Thoracic aorta (tissue), 2 donors: ENCODE results near the gene CDS2. TPM values are rescaled to one million over a fixed set of nuclear protein-coding genes. Genes with fewer than 3 reads are reported as not detected.

Source experiments
- ATAC-seq: fragments of 150-250 bp; one replicate; pipeline ENCODE4 v1.8.0; 2017; ENCODE audit warnings: low read depth; ENCODE audit not compliant: insufficient number of reproducible peaks, low FRiP score
- DNase-seq: peaks from one replicate; pipeline ENCODE4 v3.0.0-alpha.2; 2020; ENCODE audit warnings: low spot score
- H3K27ac ChIP-seq, 2 donors: fragments of 200-600 bp; sonication (generic); 1 replicate in 1 of 2; 2 replicates in 1 of 2; pipeline ENCODE4 v1.5.1; 2016; ENCODE audit warnings: mild to moderate bottlenecking in 2 of 2, moderate library complexity in 2 of 2
- H3K27me3 ChIP-seq: fragments of 200-600 bp; sonication (generic); replicated peaks from 2 replicates; pipeline ENCODE4 v1.6.0; 2016; ENCODE audit warnings: mild to moderate bottlenecking; ENCODE audit not compliant: insufficient read depth
- H3K36me3 ChIP-seq: fragments of 200-600 bp; sonication (generic); one replicate; pipeline ENCODE4 v1.5.1; 2016
- H3K4me1 ChIP-seq, 2 donors: fragments of 200-600 bp; sonication (generic); 1 replicate in 1 of 2; 2 replicates in 1 of 2; pipeline versions ENCODE4 v1.5.1 to v1.6.0; 2016; ENCODE audit warnings: low read depth in 2 of 2, mild to moderate bottlenecking in 1 of 2; ENCODE audit not compliant: control insufficient read depth in 1 of 2
- H3K4me3 ChIP-seq: fragments of 200-600 bp; sonication (generic); 2 replicates; pipeline ENCODE4 v1.5.1; 2016; ENCODE audit warnings: mild to moderate bottlenecking
- H3K9me3 ChIP-seq: fragments of 200-600 bp; sonication (generic); 2 replicates; pipeline ENCODE4 v1.5.1; 2016
- total RNA-seq, 2 donors: library from RNA; depleted of rRNA; stranded (reverse); fragments of >200 nt; gene quantifications; one replicate each; pipeline versions ENCODE4 v1.1.0 to v1.2.3, GENCODE V29; 2016
- TF ChIP-seq, protein P1 (sequence below): fragments of 200-600 bp; sonication (generic); IDR thresholded peaks from one replicate; pipeline ENCODE4 v1.5.1; 2019; ENCODE audit warnings: antibody characterized with exemption

The CDS2 gene
- total RNA-seq, 2 donors from 2014 or later, result 63.6 to 85.6 TPM

- DNase-seq, result no peak
- no peaks in the 10 kb centered on the region for H3K9me3 ChIP-seq
- no peak for ATAC-seq
- H3K4me3 ChIP-seq, result no peak overlapping the region
- no peaks in the 10 kb centered on the region for H3K4me1 ChIP-seq
- H3K36me3 ChIP-seq, result no peaks in the 10 kb centered on the region
- TF ChIP-seq, protein P1, sequence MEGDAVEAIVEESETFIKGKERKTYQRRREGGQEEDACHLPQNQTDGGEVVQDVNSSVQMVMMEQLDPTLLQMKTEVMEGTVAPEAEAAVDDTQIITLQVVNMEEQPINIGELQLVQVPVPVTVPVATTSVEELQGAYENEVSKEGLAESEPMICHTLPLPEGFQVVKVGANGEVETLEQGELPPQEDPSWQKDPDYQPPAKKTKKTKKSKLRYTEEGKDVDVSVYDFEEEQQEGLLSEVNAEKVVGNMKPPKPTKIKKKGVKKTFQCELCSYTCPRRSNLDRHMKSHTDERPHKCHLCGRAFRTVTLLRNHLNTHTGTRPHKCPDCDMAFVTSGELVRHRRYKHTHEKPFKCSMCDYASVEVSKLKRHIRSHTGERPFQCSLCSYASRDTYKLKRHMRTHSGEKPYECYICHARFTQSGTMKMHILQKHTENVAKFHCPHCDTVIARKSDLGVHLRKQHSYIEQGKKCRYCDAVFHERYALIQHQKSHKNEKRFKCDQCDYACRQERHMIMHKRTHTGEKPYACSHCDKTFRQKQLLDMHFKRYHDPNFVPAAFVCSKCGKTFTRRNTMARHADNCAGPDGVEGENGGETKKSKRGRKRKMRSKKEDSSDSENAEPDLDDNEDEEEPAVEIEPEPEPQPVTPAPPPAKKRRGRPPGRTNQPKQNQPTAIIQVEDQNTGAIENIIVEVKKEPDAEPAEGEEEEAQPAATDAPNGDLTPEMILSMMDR, result no peak
- no peak overlapping the region for H3K27ac ChIP-seq
- H3K27me3 ChIP-seq, result no peaks in the 10 kb centered on the region
These were observed 38.1 kb upstream of the CDS2 start for GRCh38 chr20:5088688-5089087.

DNA sequence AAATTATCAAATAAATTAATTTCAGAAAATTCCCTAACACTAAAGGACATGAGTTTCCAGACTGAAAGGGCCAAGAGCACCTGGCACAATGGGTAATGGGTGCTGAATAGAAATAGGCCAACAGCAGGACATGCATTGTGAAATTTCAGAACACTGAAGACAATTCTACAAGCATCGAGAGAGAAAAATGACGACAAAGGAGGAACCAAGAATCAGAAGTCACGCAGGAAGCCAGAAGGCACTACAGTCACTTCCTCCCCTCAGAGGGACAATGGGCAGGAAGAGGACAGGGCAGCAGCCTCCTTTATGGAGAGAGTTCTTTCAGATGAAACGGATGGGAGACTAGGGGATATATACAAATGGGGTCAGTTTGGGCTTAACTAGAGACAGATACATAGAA, 36.6 kb upstream of the CDS2 start:
- no peaks in the 10 kb centered on the region for H3K27me3 ChIP-seq
- DNase-seq, result no peak
- H3K4me1 ChIP-seq, result no peaks in the 10 kb centered on the region
- TF ChIP-seq, protein P1, result no peak
- H3K4me3 ChIP-seq, result no peak overlapping the region
- H3K27ac ChIP-seq, result no peak overlapping the region
- H3K9me3 ChIP-seq, result no peaks in the 10 kb centered on the region
- no peak for ATAC-seq
- no peaks in the 10 kb centered on the region for H3K36me3 ChIP-seq

DNA sequence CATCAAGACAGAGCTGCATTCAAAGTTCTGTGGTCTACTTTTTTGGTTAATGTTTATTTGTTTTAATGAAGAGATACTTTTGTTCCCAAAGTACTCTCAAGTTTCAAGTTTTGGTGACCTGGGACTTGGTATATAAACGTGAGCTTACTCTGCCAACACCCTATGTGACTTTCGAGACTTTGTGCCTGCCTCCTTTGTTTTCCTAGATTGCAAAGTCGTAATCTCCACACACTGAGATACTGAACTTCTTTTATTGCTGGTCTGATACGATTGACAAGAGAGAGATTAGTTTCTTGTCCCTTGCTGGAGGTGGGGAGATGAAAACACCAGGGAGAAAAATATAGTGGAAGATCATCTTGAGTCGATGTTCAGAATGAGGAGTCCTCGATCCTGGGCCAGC, 34.9 kb upstream of the CDS2 start:
- Histone ChIP-seq H3K36me3 (no peaks in the 10 kb centered on the region), H3K27ac (no peak overlapping the region), H3K4me1 (no peaks in the 10 kb centered on the region), H3K27me3 (no peaks in the 10 kb centered on the region), H3K4me3 (no peak overlapping the region), H3K9me3 (no peaks in the 10 kb centered on the region)
- TF ChIP-seq, protein P1, result no peak
- no peak for ATAC-seq
- DNase-seq, result no peak

GRCh38 chr20:5092765-5093339, 34.0 kb upstream of the CDS2 start:
- Histone ChIP-seq H3K4me3 (no peak overlapping the region), H3K27me3 (no peaks in the 10 kb centered on the region), H3K9me3 (no peaks in the 10 kb centered on the region), H3K36me3 (no peaks in the 10 kb centered on the region), H3K27ac (no peak overlapping the region), H3K4me1 (no peaks in the 10 kb centered on the region)
- no peak for ATAC-seq
- DNase-seq, result no peak
- TF ChIP-seq, protein P1, result no peak

DNA sequence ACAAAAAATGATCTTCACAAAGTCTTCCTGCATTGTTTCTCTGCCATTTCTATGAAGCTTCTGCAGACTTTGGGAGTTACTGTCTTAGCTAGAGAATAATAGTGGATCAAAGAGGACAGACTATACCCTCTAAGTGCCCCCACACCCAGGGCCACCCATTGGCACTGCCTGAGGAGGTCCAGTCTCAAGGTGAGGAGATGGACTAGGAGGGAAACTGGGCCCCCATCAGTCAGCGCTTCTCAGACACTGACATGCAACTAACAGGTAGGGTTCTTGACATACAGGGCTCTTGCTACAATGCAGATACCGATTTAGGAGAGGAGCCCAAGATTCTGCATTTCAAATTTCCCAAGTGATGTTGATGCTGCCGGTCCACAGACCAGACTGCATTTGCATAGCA, 31.4 kb upstream of the CDS2 start:
- Histone ChIP-seq H3K4me1 (no peaks in the 10 kb centered on the region), H3K9me3 (no peaks in the 10 kb centered on the region), H3K36me3 (no peaks in the 10 kb centered on the region), H3K27me3 (no peaks in the 10 kb centered on the region), H3K4me3 (no peak overlapping the region), H3K27ac (no peak overlapping the region)
- TF ChIP-seq, protein P1, result no peak
- no peak for DNase-seq
- no peak for ATAC-seq
